ENCODE measurements around the gene PXDN. TPM values are rescaled to one million over a fixed set of nuclear protein-coding genes. Genes with fewer than 3 reads are reported as not detected.

The PXDN gene
- total and polyA plus RNA-seq, 7 donors, result 4.1 to 15.4 (median 9.4) TPM

- intact Hi-C loops (cut with DNase I), result loop anchor here in 1 of 2 donors (2.0 to 5.0 kb wide), 2 partner anchors 65 to 150 kb away; partner anchors contain the start of gene PXDN
- no peak overlapping the region for H3K27ac ChIP-seq
- ATAC-seq (peak; percentile 47 to 82 (median 78)), DNase-seq (peak; percentile 72 to 79)
- H3K36me3 ChIP-seq (ENCODE audit: insufficient read depth in 1 of 2, low read depth in 1 of 2), result no peaks in the 10 kb centered on the region
- peaks cover 0 to 26% (median 0%) of the 10 kb centered on the region in 3 donors for H3K27me3 ChIP-seq (ENCODE audit: insufficient read depth in 3 of 3, low read length in 2 of 3)
- 16 to 25% (median 17%) methylated on average over 26 to 28 of the region's 28 CpGs for WGBS, 3 donors
- H3K9me3 ChIP-seq, result no peaks in the 10 kb centered on the region
- no peak overlapping the region for H3K4me3 ChIP-seq
- no peaks in the 10 kb centered on the region for H3K4me1 ChIP-seq
- TF ChIP-seq CTCF (IDR thresholded peaks at IDR 0.05), result peak; percentile 42
Measured at GRCh38 chr2:1591978-1592907, 152.1 kb downstream of the PXDN start.

DNA sequence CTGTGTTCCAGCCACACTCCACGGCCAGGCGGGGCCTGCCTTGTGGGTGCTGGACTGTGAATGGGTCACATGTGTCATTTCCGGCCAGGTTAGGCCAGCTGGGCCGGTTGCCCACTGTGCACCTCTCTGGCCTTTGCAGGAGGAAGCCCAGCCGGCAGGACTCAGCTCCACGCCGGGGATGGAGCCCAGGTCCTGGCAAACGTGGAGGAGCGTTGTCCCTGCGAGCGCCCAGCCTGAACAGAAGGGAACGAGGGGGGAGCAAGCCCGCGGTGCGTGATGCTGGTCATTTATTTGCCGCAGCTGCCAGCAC is 152.9 kb downstream of the PXDN start:
- ATAC-seq (peak in 3 of 4 donors; percentile 19 to 28 (median 27)), DNase-seq (peak; percentile 40 to 51)
- no peak for TF ChIP-seq CTCF (IDR thresholded peaks at IDR 0.05)
- WGBS, 3 donors, result 26 to 30% (median 29%) methylated on average over 11 to 16 of the region's 16 CpGs
- Histone ChIP-seq H3K9me3 (no peaks in the 10 kb centered on the region), H3K27ac (no peak overlapping the region), H3K4me1 (no peaks in the 10 kb centered on the region), H3K27me3 (ENCODE audit: insufficient read depth in 3 of 3, low read length in 2 of 3) (peaks cover 0 to 26% (median 0%) of the 10 kb centered on the region in 3 donors), H3K36me3 (ENCODE audit: insufficient read depth in 1 of 2, low read depth in 1 of 2) (no peaks in the 10 kb centered on the region), H3K4me3 (no peak overlapping the region)
- intact Hi-C loops (cut with DNase I), result loop anchor here in 1 of 2 donors (2.0 to 5.0 kb wide), 2 partner anchors 65 to 151 kb away; partner anchors contain the start of gene PXDN

DNA sequence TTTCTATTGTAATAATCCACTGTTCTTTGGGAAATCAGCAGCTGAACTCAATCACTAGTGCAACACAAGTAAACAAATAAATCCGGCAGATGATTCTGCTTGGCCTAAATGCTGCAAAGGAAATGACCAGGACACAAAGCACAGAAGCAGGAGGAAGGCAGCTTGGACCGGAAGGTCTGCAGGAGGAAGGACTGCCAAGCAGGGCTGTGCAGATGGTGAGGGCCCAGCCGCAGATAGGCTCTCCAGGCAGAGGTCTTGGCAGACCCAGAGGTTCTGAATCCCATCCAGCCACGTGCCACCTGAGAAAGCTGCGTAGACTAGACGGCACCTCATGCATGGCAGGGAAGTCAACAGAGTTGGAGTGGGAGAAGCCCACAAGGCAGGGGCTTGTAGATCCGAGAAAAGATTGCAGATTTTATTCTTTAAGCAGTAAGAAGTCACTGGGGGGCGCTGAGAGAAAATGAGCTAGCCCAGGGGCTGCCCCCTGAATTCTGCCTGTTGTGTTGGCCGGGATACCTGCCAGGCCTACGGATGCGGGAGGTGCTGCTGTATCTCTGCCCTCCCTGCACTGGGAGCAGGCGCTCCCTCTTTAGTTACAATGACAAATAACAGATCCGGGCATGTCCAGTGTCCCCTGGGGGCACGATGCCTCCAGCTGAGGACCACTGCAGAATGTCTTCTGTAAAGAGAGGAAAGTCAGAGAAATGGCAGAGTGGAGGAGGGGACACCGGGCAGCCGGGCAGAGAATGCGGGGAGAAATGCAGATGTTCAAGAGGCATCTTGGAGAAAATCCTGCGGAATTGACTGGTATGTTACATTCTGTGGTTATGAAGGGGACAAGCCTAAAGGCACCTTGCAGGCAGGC is 153.5 kb downstream of the PXDN start:
- intact Hi-C loops (cut with DNase I), result loop anchor here in 1 of 2 donors (2.0 to 5.0 kb wide), 2 partner anchors 64 to 151 kb away; partner anchors contain the start of gene PXDN
- ATAC-seq (peak in 1 of 4 donors; percentile 27), DNase-seq (peak in 1 of 2 donors; percentile 58)
- TF ChIP-seq CTCF (IDR thresholded peaks at IDR 0.05), result no peak
- peaks cover 0 to 26% (median 0%) of the 10 kb centered on the region in 3 donors for H3K27me3 ChIP-seq (ENCODE audit: insufficient read depth in 3 of 3, low read length in 2 of 3)
- H3K4me1 ChIP-seq, result no peaks in the 10 kb centered on the region
- H3K36me3 ChIP-seq (ENCODE audit: insufficient read depth in 1 of 2, low read depth in 1 of 2), result no peaks in the 10 kb centered on the region
- H3K27ac ChIP-seq, result no peak overlapping the region
- H3K9me3 ChIP-seq, result no peaks in the 10 kb centered on the region
- 24 to 40% (median 31%) methylated on average over 18 of the region's 18 CpGs for WGBS, 3 donors
- H3K4me3 ChIP-seq, result no peak overlapping the region

DNA sequence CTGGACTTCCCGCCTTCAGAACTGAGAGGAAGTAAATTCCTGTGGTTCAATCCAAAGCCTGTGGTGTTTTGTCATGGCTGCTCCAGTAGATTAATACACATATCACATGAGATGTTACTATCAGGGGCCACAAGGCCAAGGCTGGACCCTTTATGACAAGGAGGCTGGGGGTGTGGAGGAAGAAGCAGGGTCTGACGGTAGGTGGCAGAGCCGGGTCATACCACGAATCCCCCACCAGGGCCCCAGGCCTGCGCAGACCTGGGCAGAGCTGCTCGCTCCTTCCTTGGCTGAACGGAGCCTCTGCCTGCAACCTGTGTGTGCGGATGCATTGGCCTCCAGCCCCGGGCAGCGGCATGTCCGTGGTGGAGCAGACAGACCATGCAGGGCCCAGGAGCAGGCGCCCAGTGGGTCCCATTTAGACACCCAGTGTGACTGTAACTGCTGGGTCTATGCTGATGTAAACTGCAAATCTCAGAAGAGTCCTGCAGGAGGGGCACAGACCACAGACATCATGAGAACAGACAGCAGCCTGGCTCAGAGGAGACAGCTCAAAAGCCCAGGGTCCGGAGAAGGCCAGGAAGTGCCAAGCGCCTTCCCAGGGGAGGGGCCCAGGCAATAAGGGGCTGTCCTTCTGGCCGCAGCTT is 155.2 kb downstream of the PXDN start:
- intact Hi-C loops (cut with DNase I), result no loop called here
- Histone ChIP-seq H3K4me1 (no peaks in the 10 kb centered on the region), H3K4me3 (no peak overlapping the region), H3K9me3 (no peaks in the 10 kb centered on the region), H3K27ac (no peak overlapping the region), H3K27me3 (ENCODE audit: insufficient read depth in 3 of 3, low read length in 2 of 3) (peaks cover 0 to 26% (median 0%) of the 10 kb centered on the region in 3 donors), H3K36me3 (ENCODE audit: insufficient read depth in 1 of 2, low read depth in 1 of 2) (no peaks in the 10 kb centered on the region)
- WGBS, 3 donors, result 83 to 89% (median 85%) methylated on average over 15 of the region's 15 CpGs
- no peak for TF ChIP-seq CTCF (IDR thresholded peaks at IDR 0.05)
- DNase-seq (peak in 1 of 2 donors; percentile 37), ATAC-seq (no peak)
